ENCODE data around the gene TRIM28. TPM values are rescaled to one million over a fixed set of nuclear protein-coding genes. Genes with fewer than 3 reads are reported as not detected.

The TRIM28 gene
- total and polyA plus RNA-seq, 7 donors, result 141 to 212 (median 165) TPM

GRCh38 chr19:58550362-58551122 lies 6.7 kb downstream of the TRIM28 start:
- peaks cover 34% of the 10 kb centered on the region for H3K4me1 ChIP-seq
- TF ChIP-seq CTCF (IDR thresholded peaks at IDR 0.05), result no peak
- H3K27me3 ChIP-seq (ENCODE audit: insufficient read depth in 3 of 3, low read length in 2 of 3), result no peaks in the 10 kb centered on the region
- H3K4me3 ChIP-seq, result no peak overlapping the region
- no peaks in the 10 kb centered on the region for H3K9me3 ChIP-seq
- DNase-seq (no peak), ATAC-seq (no peak)
- peaks cover 24 to 84% of the 10 kb centered on the region in 2 donors for H3K36me3 ChIP-seq (ENCODE audit: insufficient read depth in 1 of 2, low read depth in 1 of 2)
- H3K27ac ChIP-seq, result no peak overlapping the region
- 78 to 87% (median 81%) methylated on average over 13 of the region's 13 CpGs for WGBS, 3 donors
- intact Hi-C loops (cut with DNase I), result no loop called here

GRCh38 chr19:58551123-58551497 lies 7.2 kb downstream of the TRIM28 start:
- no peak for ATAC-seq
- DNase-seq, result no peak

DNA sequence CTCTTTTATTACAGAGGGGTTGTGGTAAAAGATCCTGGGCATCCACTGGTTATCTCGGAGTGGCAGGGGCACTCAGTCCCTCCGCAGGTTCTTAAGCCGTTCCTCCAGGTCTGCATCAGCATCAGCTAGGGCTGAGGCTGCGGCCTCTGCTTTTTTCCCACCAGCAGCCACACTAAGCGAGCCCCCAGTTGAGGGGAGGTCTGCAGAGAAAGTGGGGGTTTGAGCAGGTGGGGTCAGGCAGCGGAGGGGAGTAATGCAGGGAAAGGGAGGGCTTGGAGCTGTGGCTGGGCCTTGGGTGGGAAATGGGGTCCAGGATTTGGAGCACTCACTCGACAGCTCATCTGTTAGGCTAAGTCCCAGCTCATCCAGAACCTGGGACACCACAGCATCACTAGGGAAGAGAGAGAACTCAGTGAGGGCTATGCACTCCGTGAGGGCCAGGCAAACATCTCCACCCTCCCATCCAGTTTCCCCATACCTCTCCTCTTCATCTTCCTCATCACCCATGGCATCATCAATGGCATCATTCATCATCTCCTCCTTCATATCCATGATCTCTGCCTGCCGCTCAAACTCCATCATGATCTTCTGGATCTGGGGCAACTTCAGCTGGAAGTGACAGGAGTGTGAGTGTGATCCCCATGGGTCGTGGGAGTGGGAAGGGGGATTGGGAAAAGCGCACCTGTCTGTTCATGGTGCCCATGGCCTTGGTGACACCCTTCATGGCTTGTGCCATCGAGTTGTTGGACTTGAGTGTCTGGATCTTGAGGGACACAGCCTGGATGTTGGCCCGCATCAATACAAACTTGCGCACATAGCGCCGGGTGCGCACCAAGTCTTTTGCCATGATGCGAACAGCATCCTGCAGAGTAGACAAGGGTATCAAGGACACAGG lies 8.0 kb downstream of the TRIM28 start:
- peaks cover 18 to 84% of the 10 kb centered on the region in 2 donors for H3K36me3 ChIP-seq (ENCODE audit: insufficient read depth in 1 of 2, low read depth in 1 of 2)
- ATAC-seq, result no peak
- intact Hi-C loops (cut with DNase I), result no loop called here
- no peaks in the 10 kb centered on the region for H3K27me3 ChIP-seq (ENCODE audit: insufficient read depth in 3 of 3, low read length in 2 of 3)
- no peak for TF ChIP-seq CTCF (IDR thresholded peaks at IDR 0.05)
- no peak overlapping the region for H3K27ac ChIP-seq
- no peak for DNase-seq
- WGBS, 3 donors, result 88 to 93% (median 90%) methylated on average over 18 of the region's 18 CpGs
- no peaks in the 10 kb centered on the region for H3K9me3 ChIP-seq
- H3K4me3 ChIP-seq, result no peak overlapping the region
- H3K4me1 ChIP-seq, result peaks cover 34% of the 10 kb centered on the region

More at GRCh38 chr19:58551123-58551497, 7.2 kb downstream of the TRIM28 start:
- TF ChIP-seq CTCF (IDR thresholded peaks at IDR 0.05), result no peak
- Histone ChIP-seq H3K9me3 (no peaks in the 10 kb centered on the region), H3K36me3 (ENCODE audit: insufficient read depth in 1 of 2, low read depth in 1 of 2) (peaks cover 23 to 84% of the 10 kb centered on the region in 2 donors), H3K4me1 (peaks cover 34% of the 10 kb centered on the region), H3K27ac (no peak overlapping the region), H3K27me3 (ENCODE audit: insufficient read depth in 3 of 3, low read length in 2 of 3) (no peaks in the 10 kb centered on the region), H3K4me3 (no peak overlapping the region)
- intact Hi-C loops (cut with DNase I), result no loop called here
- WGBS, 3 donors, result 42 to 55% (median 50%) methylated on average over 1 of the region's 1 CpG

- no peaks in the 10 kb centered on the region for H3K27me3 ChIP-seq (ENCODE audit: insufficient read depth in 3 of 3, low read length in 2 of 3)
- 86 to 89% (median 89%) methylated on average over 2 of the region's 2 CpGs for WGBS, 3 donors
Measured at GRCh38 chr19:58552655-58553054, 8.8 kb downstream of the TRIM28 start.

More at GRCh38 chr19:58552655-58553054, 8.8 kb downstream of the TRIM28 start:
- Histone ChIP-seq H3K4me3 (no peak overlapping the region), H3K36me3 (ENCODE audit: insufficient read depth in 1 of 2, low read depth in 1 of 2) (peaks cover 18 to 78% of the 10 kb centered on the region in 2 donors), H3K9me3 (no peaks in the 10 kb centered on the region), H3K27ac (no peak overlapping the region), H3K4me1 (peaks cover 31% of the 10 kb centered on the region)
- ATAC-seq, result no peak
- intact Hi-C loops (cut with DNase I), result no loop called here
- no peak for DNase-seq
- no peak for TF ChIP-seq CTCF (IDR thresholded peaks at IDR 0.05)
